ENCODE data around the gene PNPT1. TPM values are rescaled to one million over a fixed set of nuclear protein-coding genes. Genes with fewer than 3 reads are reported as not detected.
"Not testable (repeated sequence)": the region's sequence is repeated elsewhere in the genome, so short reads cannot be mapped to it uniquely, and the experiment has no call there.

The PNPT1 gene
- total RNA-seq, 1 experiment from 2014 or later, result 33.4 TPM

GRCh38 chr2:55742996-55743395 lies 49.4 kb upstream of the PNPT1 start:
- DNase-seq, result no peak
- no peak overlapping the region for H3T11ph ChIP-seq (ENCODE audit: low read length)
- no peak overlapping the region for H2BK15ac ChIP-seq (ENCODE audit: low read depth, low read length)
- no peaks in the 10 kb centered on the region for H3K27me3 ChIP-seq (ENCODE audit: insufficient read depth, low read length)
- no peak overlapping the region for H2BK12ac ChIP-seq (ENCODE audit: insufficient read length, low read depth, low read length)
- no peak overlapping the region for H3K4me2 ChIP-seq (ENCODE audit: insufficient read depth, insufficient read length, low read length)
- H2BK20ac ChIP-seq (ENCODE audit: low read depth, low read length, poor library complexity, severe bottlenecking), result no peak overlapping the region
- no peaks in the 10 kb centered on the region for H4K20me1 ChIP-seq (ENCODE audit: control insufficient read depth, insufficient read depth, insufficient read length)
- Mint-ChIP-seq H3K27me3 (ENCODE audit: low read depth) (peaks cover 4% of the 10 kb centered on the region; the same call in 1 of the 2 replicates), H3K4me3 (no peak overlapping the region), H3K4me1 (peaks cover 0 to 3% of the 10 kb centered on the region in 2 experiments; a peak in 2 of 4 replicates), H3K36me3 (ENCODE audit: insufficient read depth in 1 of 3, low read depth in 3 of 3) (peaks cover 2 to 15% (median 7%) of the 10 kb centered on the region in 3 experiments; a peak in 5 of 7 replicates), H3K9me3 (peaks cover 2 to 6% of the 10 kb centered on the region in 2 experiments; a peak in 2 of 5 replicates), H3K27ac (no peak overlapping the region)
- H4K91ac ChIP-seq (ENCODE audit: insufficient read length, low read depth, low read length), result no peak overlapping the region
- no peak overlapping the region for H3K18ac ChIP-seq (ENCODE audit: insufficient read length, low read depth, low read length)
- H2BK120ac ChIP-seq (ENCODE audit: low read depth, low read length, poor library complexity, severe bottlenecking), result no peak overlapping the region
- no peak overlapping the region for H3K9ac ChIP-seq (ENCODE audit: extremely low read depth, insufficient read length, low read length)
- H3K27ac ChIP-seq (ENCODE audit: insufficient read length, low read depth, low read length), result no peak overlapping the region
- TF ChIP-seq CTCF (conservative IDR thresholded peaks at IDR 0.05), result no peak
- no peak overlapping the region for H2AFZ ChIP-seq (ENCODE audit: low read length)
- no peak overlapping the region for H4K5ac ChIP-seq (ENCODE audit: insufficient read length, low read depth, low read length)
- H3K4ac ChIP-seq (ENCODE audit: low read depth, low read length), result no peak overlapping the region
- H2BK5ac ChIP-seq (ENCODE audit: insufficient read length, low read length), result no peak overlapping the region
- no peaks in the 10 kb centered on the region for H3K79me2 ChIP-seq (ENCODE audit: insufficient read depth, low read length)
- no peak overlapping the region for H3K14ac ChIP-seq (ENCODE audit: insufficient read depth, low read length)
- no peak overlapping the region for H3K56ac ChIP-seq (ENCODE audit: insufficient read length, low read depth, low read length)
- H3K23ac ChIP-seq (ENCODE audit: insufficient read length, low read depth, low read length), result no peak overlapping the region
- no peak overlapping the region for H4K8ac ChIP-seq (replicated peaks; ENCODE audit: insufficient read length, low read depth, low read length)
- H3K79me1 ChIP-seq (ENCODE audit: insufficient read depth, low read depth, low read length, poor library complexity, severe bottlenecking), result no peaks in the 10 kb centered on the region
- H3K4me1 ChIP-seq (ENCODE audit: insufficient read depth, low read length), result no peaks in the 10 kb centered on the region
- H3K23me2 ChIP-seq (ENCODE audit: insufficient read length, low read depth, low read length, poor library complexity, severe bottlenecking), result no peaks in the 10 kb centered on the region
- H2AK5ac ChIP-seq (ENCODE audit: insufficient read length, low read length), result no peak overlapping the region
- no CpG with 5 or more reads among the region's 3 CpGs for WGBS (ENCODE audit: extremely low coverage, insufficient read length, low lambda C conversion rate)
- H3K9me3 ChIP-seq (ENCODE audit: control insufficient read depth, low read depth, low read length), result no peaks in the 10 kb centered on the region

- not testable (repeated sequence) for H3K18ac ChIP-seq (ENCODE audit: insufficient read length, low read depth, low read length); H2BK120ac ChIP-seq (ENCODE audit: low read depth, low read length, poor library complexity, severe bottlenecking); H3K4me1 ChIP-seq (ENCODE audit: insufficient read depth, low read length); H2BK5ac ChIP-seq (ENCODE audit: insufficient read length, low read length); H3K9me3 Mint-ChIP-seq; H3K9ac ChIP-seq (ENCODE audit: extremely low read depth, insufficient read length, low read length); H2AFZ ChIP-seq (ENCODE audit: low read length); H3K79me1 ChIP-seq (ENCODE audit: insufficient read depth, low read depth, low read length, poor library complexity, severe bottlenecking); H3K36me3 Mint-ChIP-seq (ENCODE audit: insufficient read depth in 1 of 3, low read depth in 3 of 3); H3K4me3 Mint-ChIP-seq; H3K56ac ChIP-seq (ENCODE audit: insufficient read length, low read depth, low read length); H4K5ac ChIP-seq (ENCODE audit: insufficient read length, low read depth, low read length); H4K91ac ChIP-seq (ENCODE audit: insufficient read length, low read depth, low read length); H3K27me3 Mint-ChIP-seq (ENCODE audit: low read depth); H2BK20ac ChIP-seq (ENCODE audit: low read depth, low read length, poor library complexity, severe bottlenecking); DNase-seq; H3K79me2 ChIP-seq (ENCODE audit: insufficient read depth, low read length); H3K27ac Mint-ChIP-seq; H3K27ac ChIP-seq (ENCODE audit: insufficient read length, low read depth, low read length); H2BK12ac ChIP-seq (ENCODE audit: insufficient read length, low read depth, low read length); H3K4me2 ChIP-seq (ENCODE audit: insufficient read depth, insufficient read length, low read length); H2AK5ac ChIP-seq (ENCODE audit: insufficient read length, low read length); H3K4ac ChIP-seq (ENCODE audit: low read depth, low read length); H4K8ac ChIP-seq (replicated peaks; ENCODE audit: insufficient read length, low read depth, low read length); H3T11ph ChIP-seq (ENCODE audit: low read length); H3K27me3 ChIP-seq (ENCODE audit: insufficient read depth, low read length); H3K23me2 ChIP-seq (ENCODE audit: insufficient read length, low read depth, low read length, poor library complexity, severe bottlenecking); H3K14ac ChIP-seq (ENCODE audit: insufficient read depth, low read length); H3K4me1 Mint-ChIP-seq; H3K9me3 ChIP-seq (ENCODE audit: control insufficient read depth, low read depth, low read length); H4K20me1 ChIP-seq (ENCODE audit: control insufficient read depth, insufficient read depth, insufficient read length); H2BK15ac ChIP-seq (ENCODE audit: low read depth, low read length); H3K23ac ChIP-seq (ENCODE audit: insufficient read length, low read depth, low read length)
- no CpG with 5 or more reads among the region's 5 CpGs for WGBS (ENCODE audit: extremely low coverage, insufficient read length, low lambda C conversion rate)
Observed at GRCh38 chr2:55736019-55736536, 42.4 kb upstream of the PNPT1 start.

Data from H9 (cell line).